ENCODE data around the gene GIT2. TPM values are rescaled to one million over a fixed set of nuclear protein-coding genes. Genes with fewer than 3 reads are reported as not detected.
"Not testable (repeated sequence)": the region's sequence is repeated elsewhere in the genome, so short reads cannot be mapped to it uniquely, and the experiment has no call there.

GIT2 gene
- total RNA-seq, 1 experiment from 2014 or later, result 38.0 TPM

GRCh38 chr12:109997393-109997792 is 1.2 kb upstream of the GIT2 start:
- Histone ChIP-seq H3K4me3 (no peak overlapping the region), H3K9me3 (replicated peaks) (no peaks in the 10 kb centered on the region), H3K27ac (peak overlapping the region; percentile 99), H3K27me3 (no peaks in the 10 kb centered on the region), H3K4me1 (peaks cover 24% of the 10 kb centered on the region), H3K36me3 (no peaks in the 10 kb centered on the region)
- DNase-seq, result no peak

GRCh38 chr12:109996483-109996853 is 300 bp upstream of the GIT2 start:
- H3K27ac ChIP-seq, result peak overlapping the region; percentile 99

GRCh38 chr12:109995361-109995685 is 845 bp downstream of the GIT2 start:
- peak overlapping the region; percentile 99 for H3K27ac ChIP-seq
- H3K4me1 ChIP-seq, result peaks cover 27% of the 10 kb centered on the region
- DNase-seq, result no peak
- no peaks in the 10 kb centered on the region for H3K9me3 ChIP-seq (replicated peaks)
- H3K4me3 ChIP-seq, result peak overlapping the region; percentile 80
- peaks cover 6% of the 10 kb centered on the region for H3K36me3 ChIP-seq
- H3K27me3 ChIP-seq, result no peaks in the 10 kb centered on the region

More at GRCh38 chr12:109996483-109996853, 300 bp upstream of the GIT2 start:
- no peaks in the 10 kb centered on the region for H3K27me3 ChIP-seq
- no peak for DNase-seq
- H3K4me1 ChIP-seq, result peaks cover 24% of the 10 kb centered on the region
- H3K36me3 ChIP-seq, result no peaks in the 10 kb centered on the region; the same call in 1 of the 2 replicates
- H3K4me3 ChIP-seq, result peak overlapping the region; percentile 80
- H3K9me3 ChIP-seq (replicated peaks), result no peaks in the 10 kb centered on the region

- H3K27ac ChIP-seq, result no peak overlapping the region; the same call in 1 of the 2 replicates
- H3K36me3 ChIP-seq, result peaks cover 8% of the 10 kb centered on the region
- no peak for DNase-seq
- peak overlapping the region; percentile 80 for H3K4me3 ChIP-seq
- no peaks in the 10 kb centered on the region for H3K9me3 ChIP-seq (replicated peaks)
- H3K27me3 ChIP-seq, result no peaks in the 10 kb centered on the region
- peaks cover 30% of the 10 kb centered on the region for H3K4me1 ChIP-seq
Observed at GRCh38 chr12:109994401-109995175, 1.6 kb downstream of the GIT2 start.

GRCh38 chr12:109993091-109993490 is 3.1 kb downstream of the GIT2 start:
- Histone ChIP-seq H3K4me3 (no peak overlapping the region), H3K9me3 (replicated peaks) (no peaks in the 10 kb centered on the region), H3K4me1 (peaks cover 27% of the 10 kb centered on the region), H3K27ac (no peak overlapping the region), H3K36me3 (peaks cover 17% of the 10 kb centered on the region), H3K27me3 (no peaks in the 10 kb centered on the region)
- no peak for DNase-seq

DNA sequence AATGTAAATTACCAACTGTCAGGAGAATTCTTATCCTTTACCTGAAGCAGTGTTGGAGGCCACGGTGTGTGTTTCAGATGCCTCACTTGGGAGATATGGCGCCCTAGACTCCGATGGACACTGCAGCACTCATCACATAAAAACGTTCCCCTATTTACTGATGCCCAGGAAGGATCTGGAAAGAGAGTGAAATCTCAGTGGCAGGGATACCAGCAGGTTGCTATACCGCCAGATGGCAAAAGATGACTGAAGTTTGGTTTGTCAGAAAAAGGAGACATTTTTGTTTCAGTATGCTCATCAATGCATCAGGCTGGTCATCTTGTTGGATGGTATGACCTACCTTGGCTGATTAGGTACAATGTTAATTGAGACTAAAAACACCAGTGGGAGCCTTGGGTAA is 4.6 kb downstream of the GIT2 start:
- Histone ChIP-seq H3K36me3 (peaks cover 32% of the 10 kb centered on the region), H3K4me1 (peaks cover 14% of the 10 kb centered on the region), H3K9me3 (replicated peaks) (no peaks in the 10 kb centered on the region), H3K4me3 (no peak overlapping the region), H3K27ac (no peak overlapping the region), H3K27me3 (no peaks in the 10 kb centered on the region)
- no peak for DNase-seq

DNA sequence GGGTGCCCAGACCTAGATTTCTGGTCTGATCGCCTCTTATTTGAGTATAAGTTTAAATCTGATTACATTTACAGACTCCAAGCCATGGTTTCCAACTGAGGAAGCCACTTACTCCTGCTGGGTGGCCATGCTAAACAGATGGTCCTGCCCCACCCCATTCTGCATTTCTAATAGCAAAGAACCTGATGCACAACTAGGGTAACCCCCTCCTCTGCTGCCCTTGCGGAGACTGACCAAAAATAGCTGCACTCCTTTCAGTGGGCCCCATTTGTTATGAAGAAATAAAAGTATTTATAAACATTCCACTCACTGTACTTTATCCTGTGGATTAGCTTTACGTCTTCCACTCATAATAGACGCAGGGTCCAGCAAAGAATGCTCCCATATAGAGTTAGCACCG is 6.8 kb downstream of the GIT2 start:
- H3K9me3 ChIP-seq (replicated peaks), result no peaks in the 10 kb centered on the region
- peaks cover 10% of the 10 kb centered on the region; the same call in 1 of the 2 replicates for H3K4me1 ChIP-seq
- no peak for DNase-seq
- no peak overlapping the region for H3K4me3 ChIP-seq
- H3K36me3 ChIP-seq, result peaks cover 48% of the 10 kb centered on the region
- no peaks in the 10 kb centered on the region for H3K27me3 ChIP-seq
- no peak overlapping the region for H3K27ac ChIP-seq

DNA sequence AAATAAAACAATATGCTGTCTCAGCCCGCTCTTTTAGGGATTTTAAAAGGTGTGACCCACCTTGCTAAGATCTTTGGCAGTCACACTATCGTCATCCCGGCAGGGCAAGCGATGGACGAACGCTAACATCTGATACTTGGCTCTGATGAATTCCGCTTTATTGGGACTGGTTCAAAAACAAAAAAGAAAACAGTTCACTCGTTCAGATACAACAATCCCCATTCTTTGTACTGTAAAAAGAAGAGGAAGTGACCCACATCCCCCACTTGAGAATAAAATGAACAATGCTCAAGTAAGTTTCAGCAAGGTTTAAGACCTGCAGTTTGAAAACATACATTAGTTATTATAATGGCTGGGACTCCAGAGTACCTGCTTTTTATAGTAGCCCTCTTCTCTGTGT is 7.3 kb downstream of the GIT2 start:
- peaks cover 51% of the 10 kb centered on the region for H3K36me3 ChIP-seq
- no peak for DNase-seq
- no peaks in the 10 kb centered on the region for H3K9me3 ChIP-seq (replicated peaks)
- peaks cover 6% of the 10 kb centered on the region; the same call in 1 of the 2 replicates for H3K4me1 ChIP-seq
- no peaks in the 10 kb centered on the region for H3K27me3 ChIP-seq
- no peak overlapping the region for H3K4me3 ChIP-seq
- H3K27ac ChIP-seq, result no peak overlapping the region

GRCh38 chr12:109988274-109988673 is 7.9 kb downstream of the GIT2 start:
- no peak overlapping the region for H3K4me3 ChIP-seq
- H3K36me3 ChIP-seq, result peaks cover 55% of the 10 kb centered on the region
- peaks cover 6% of the 10 kb centered on the region; the same call in 1 of the 2 replicates for H3K4me1 ChIP-seq
- H3K9me3 ChIP-seq (replicated peaks), result no peaks in the 10 kb centered on the region
- H3K27me3 ChIP-seq, result no peaks in the 10 kb centered on the region
- H3K27ac ChIP-seq, result no peak overlapping the region
- no peak for DNase-seq

GRCh38 chr12:109987615-109988014 is 8.6 kb downstream of the GIT2 start:
- peaks cover 62% of the 10 kb centered on the region for H3K36me3 ChIP-seq

DNA sequence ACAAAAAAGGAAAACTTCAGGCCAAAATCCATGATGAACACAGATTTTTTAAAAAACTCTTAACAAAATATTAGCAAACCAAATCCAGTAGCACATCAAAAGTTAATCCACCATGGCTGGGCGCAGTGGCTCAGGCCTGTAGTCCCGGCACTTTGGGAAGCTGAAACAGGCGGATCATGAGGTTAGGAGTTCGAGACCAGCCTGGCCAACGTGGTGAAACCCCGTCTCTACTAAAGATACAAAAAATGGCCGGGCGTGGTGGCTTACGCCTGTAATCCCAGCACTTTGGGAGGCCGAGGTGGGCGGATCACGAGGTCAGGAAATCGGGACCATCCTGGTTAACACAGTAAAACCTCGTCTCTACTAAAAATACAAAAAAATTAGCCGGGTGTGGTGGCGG is 9.9 kb downstream of the GIT2 start:
- H3K9me3 ChIP-seq (replicated peaks); DNase-seq; H3K4me3 ChIP-seq; H3K4me1 ChIP-seq; H3K27ac ChIP-seq; H3K27me3 ChIP-seq: not testable (repeated sequence)
- H3K36me3 ChIP-seq, result peaks cover 73% of the 10 kb centered on the region

More at GRCh38 chr12:109987615-109988014, 8.6 kb downstream of the GIT2 start:
- peaks cover 6% of the 10 kb centered on the region; the same call in 1 of the 2 replicates for H3K4me1 ChIP-seq
- no peaks in the 10 kb centered on the region for H3K27me3 ChIP-seq
- no peak overlapping the region for H3K27ac ChIP-seq
- H3K4me3 ChIP-seq, result no peak overlapping the region
- no peak for DNase-seq
- no peaks in the 10 kb centered on the region for H3K9me3 ChIP-seq (replicated peaks)

DNA sequence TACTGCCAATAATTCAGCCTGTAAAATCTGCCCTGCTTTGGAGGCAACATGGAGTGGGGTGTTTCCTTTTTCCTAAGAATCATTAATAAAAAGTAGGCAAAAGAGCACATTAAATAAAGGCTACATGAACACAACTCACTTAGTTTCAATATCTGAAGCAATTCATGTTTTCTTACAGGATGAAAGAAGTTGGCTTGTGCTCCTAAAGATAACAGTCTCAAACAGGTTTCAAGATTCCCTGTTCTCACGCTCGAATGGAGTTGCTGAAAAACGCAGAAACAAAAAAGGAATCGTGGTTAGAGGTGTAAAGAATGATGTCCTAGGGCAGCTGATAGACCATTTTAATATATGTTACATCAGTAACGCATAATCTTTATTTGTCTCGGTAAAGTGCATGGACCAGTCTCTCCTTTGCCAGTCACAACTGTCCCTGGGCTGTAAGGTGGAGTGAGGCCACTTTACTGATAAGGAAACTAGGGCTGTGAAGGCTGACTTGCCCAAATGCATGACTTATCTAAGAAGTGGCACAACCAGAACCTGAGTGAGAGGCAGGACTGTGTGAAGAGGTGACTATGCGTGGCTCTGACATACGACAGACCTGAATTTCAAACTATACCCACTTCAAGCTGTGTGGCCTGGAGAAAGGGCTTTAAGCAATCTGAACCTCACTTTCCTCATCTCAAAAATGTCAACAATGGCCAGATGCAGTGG is 12.6 kb downstream of the GIT2 start:
- no peak overlapping the region for H3K27ac ChIP-seq
- peaks cover 84% of the 10 kb centered on the region for H3K36me3 ChIP-seq
- no peaks in the 10 kb centered on the region for H3K9me3 ChIP-seq (replicated peaks)
- H3K4me1 ChIP-seq, result no peaks in the 10 kb centered on the region
- no peak overlapping the region for H3K4me3 ChIP-seq
- no peak for DNase-seq
- no peaks in the 10 kb centered on the region for H3K27me3 ChIP-seq

- Histone ChIP-seq H3K9me3 (replicated peaks) (no peaks in the 10 kb centered on the region), H3K4me1 (no peaks in the 10 kb centered on the region), H3K27ac (no peak overlapping the region), H3K36me3 (peaks cover 84% of the 10 kb centered on the region), H3K4me3 (no peak overlapping the region), H3K27me3 (no peaks in the 10 kb centered on the region)
- DNase-seq, result no peak
Observed at GRCh38 chr12:109982210-109982609, 14.0 kb downstream of the GIT2 start.

- Histone ChIP-seq H3K4me1 (no peaks in the 10 kb centered on the region), H3K36me3 (peaks cover 81% of the 10 kb centered on the region), H3K27me3 (no peaks in the 10 kb centered on the region), H3K27ac (no peak overlapping the region), H3K4me3 (no peak overlapping the region), H3K9me3 (replicated peaks) (no peaks in the 10 kb centered on the region)
- no peak for DNase-seq
Observed at GRCh38 chr12:109981311-109981710, 14.9 kb downstream of the GIT2 start.

DNA sequence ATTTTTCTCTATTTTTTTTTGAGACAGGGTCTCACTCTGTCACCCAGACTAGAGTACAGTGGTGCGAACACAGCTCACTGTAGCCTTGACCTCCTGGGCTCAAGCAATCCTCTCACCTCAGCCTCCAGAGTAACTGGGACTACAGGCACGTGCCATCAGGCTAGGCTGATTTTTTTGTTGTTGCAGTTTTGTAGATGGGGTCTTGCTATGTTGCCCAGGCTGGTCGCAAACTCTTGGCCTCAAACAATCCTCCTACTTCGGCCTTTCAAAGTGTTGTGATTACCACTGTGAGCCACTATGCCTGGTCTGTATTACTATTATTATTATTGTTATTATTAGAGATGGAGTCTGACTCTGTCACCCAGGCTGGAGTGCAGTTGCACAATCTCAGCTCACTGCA is 23.3 kb downstream of the GIT2 start:
- Histone ChIP-seq H3K9me3 (replicated peaks) (no peaks in the 10 kb centered on the region), H3K4me3 (no peak overlapping the region), H3K27ac (no peak overlapping the region), H3K36me3 (peaks cover 51% of the 10 kb centered on the region), H3K27me3 (no peaks in the 10 kb centered on the region), H3K4me1 (no peaks in the 10 kb centered on the region)
- DNase-seq, result no peak

Measured in SJCRH30 (cell line).